A549 (cell line): ENCODE results near the gene MOB3A. TPM values are rescaled to one million over a fixed set of nuclear protein-coding genes. Genes with fewer than 3 reads are reported as not detected.

Experiments
- ATAC-seq, 2 experiments: fragments of 200-7000 bp in 1 of 2; fragments of >200 bp in 1 of 2; cut with Nextera tagmentation in 1 of 2; cut with Tn5 transposase in 1 of 2; 3 replicates each; pipeline versions ENCODE4 v1.8.0 to v1.9.1; 2018 to 2020; ENCODE audit warnings: mild to moderate bottlenecking in 1 of 2, moderate library complexity in 1 of 2
- CTCF ChIA-PET: fragments of 300-600 bp; sonication (Branson Sonifier 250); formaldehyde crosslinking; extraction: SDS; loops from one replicate; lab custom pipeline; 2021; ENCODE audit warnings: antibody characterized with exemption, inconsistent platforms; lab: Yijun Ruan, JAX
- POLR2A ChIA-PET: fragments of 350-600 bp; formaldehyde crosslinking; extraction: SDS; loops from one replicate; lab custom pipeline; 2021; ENCODE audit warnings: antibody characterized with exemption, inconsistent platforms; lab: Yijun Ruan, JAX
- DNase-seq, 2 experiments: peaks; one replicate each; pipeline versions ENCODE4 v3.0.0 to v3.0.0-alpha.2; 2011 to 2016; ENCODE audit warnings: low read depth in 1 of 2, low spot score in 1 of 2
- FAIRE-seq: peaks from 2 replicates; lab custom pipeline; 2011; peaks lifted over from hg19 to GRCh38; lab: Jason Lieb, UNC
- H3K27ac ChIP-seq, 2 experiments: fragments of >200 bp; sonication (Bioruptor Twin); formaldehyde crosslinking; 3 replicates each; pipeline ENCODE4 v1.5.1; 2016 to 2017
- H3K4me1 ChIP-seq: fragments of >200 bp; sonication (Bioruptor Twin); formaldehyde crosslinking; 3 replicates; pipeline ENCODE4 v1.6.1; 2016
- H3K4me2 ChIP-seq: fragments of >200 bp; sonication (Bioruptor Twin); formaldehyde crosslinking; 3 replicates; pipeline ENCODE4 v1.6.1; 2016
- H3K4me3 ChIP-seq: fragments of >200 bp; sonication (Bioruptor Twin); formaldehyde crosslinking; 3 replicates; pipeline ENCODE4 v1.5.1; 2016
- H3K9me3 ChIP-seq: fragments of >200 bp; sonication (Bioruptor Twin); formaldehyde crosslinking; 3 replicates; pipeline ENCODE4 v1.6.1; 2016
- ATOH8 ChIP-seq: fragments of 250-450 bp; sonication (Bioruptor Pico); IDR thresholded peaks from 2 replicates; pipeline ENCODE4 v1.5.0; 2020; ENCODE audit warnings: low read depth, mild to moderate bottlenecking, moderate library complexity
- BCL3 ChIP-seq: fragments of >200 bp; sonication (Bioruptor Twin); formaldehyde crosslinking; IDR thresholded peaks from 3 replicates; pipeline ENCODE4 v1.6.1; 2016
- BHLHE40 ChIP-seq: IDR thresholded peaks from 2 replicates; pipeline ENCODE4 v1.6.1; 2012; ENCODE audit warnings: low read depth, low read length, inconsistent platforms
- CBX2 ChIP-seq: fragments of 200-600 bp; sonication (generic); IDR thresholded peaks from 2 replicates; pipeline ENCODE4 v1.6.1; 2016; ENCODE audit warnings: low read depth, mild to moderate bottlenecking, borderline replicate concordance
- CBX8 ChIP-seq: fragments of 200-600 bp; sonication (generic); IDR thresholded peaks from 2 replicates; pipeline ENCODE4 v1.6.1; 2016
- ELK1 ChIP-seq: fragments of 150-350 bp; IDR thresholded peaks from 2 replicates; pipeline ENCODE4 v1.6.1; 2014; ENCODE audit warnings: low read depth, mild to moderate bottlenecking, low read length
- EP300 ChIP-seq, 2 experiments: fragments of >200 bp; sonication (Bioruptor Twin); formaldehyde crosslinking; IDR thresholded peaks; 2 replicates in 1 of 2; 3 replicates in 1 of 2; pipeline ENCODE4 v1.6.1; 2016 to 2017
- FOSL2 ChIP-seq, 2 experiments: fragments of 450-650 bp in 1 of 2; fragments of >200 bp in 1 of 2; sonication (Bioruptor Twin) in 1 of 2; formaldehyde crosslinking; IDR thresholded peaks; 2 replicates each; pipeline versions ENCODE4 v1.5.0 to v1.6.1; 2016 to 2020; ENCODE audit warnings: mild to moderate bottlenecking in 1 of 2, moderate library complexity in 1 of 2
- FOXS1 ChIP-seq: fragments of 250-450 bp; sonication (Bioruptor Pico); IDR thresholded peaks from 2 replicates; pipeline ENCODE4 v1.5.0; 2020; ENCODE audit warnings: mild to moderate bottlenecking, moderate library complexity
- HDAC2 ChIP-seq: fragments of 200-600 bp; sonication (generic); IDR thresholded peaks from 2 replicates; pipeline ENCODE4 v1.6.1; 2016
- HES2 ChIP-seq: fragments of >200 bp; sonication (Bioruptor Twin); formaldehyde crosslinking; IDR thresholded peaks from 2 replicates; pipeline ENCODE4 v1.6.1; 2016
- NFE2L2 ChIP-seq: fragments of 150-350 bp; conservative IDR thresholded peaks from 2 replicates; pipeline ENCODE4 v1.6.1; 2014; ENCODE audit warnings: low read length
- NPAS2 ChIP-seq: fragments of 250-450 bp; sonication (Bioruptor Pico); IDR thresholded peaks from 2 replicates; pipeline ENCODE4 v1.8.0; 2022; ENCODE audit warnings: mild to moderate bottlenecking, moderate library complexity, borderline replicate concordance
- NR3C1 ChIP-seq: fragments of >200 bp; sonication (Bioruptor Twin); formaldehyde crosslinking; IDR thresholded peaks from 3 replicates; pipeline ENCODE4 v1.6.1; 2017
- PHF8 ChIP-seq: fragments of 200-600 bp; sonication (generic); IDR thresholded peaks from 2 replicates; pipeline ENCODE4 v1.6.1; 2016; ENCODE audit warnings: low read depth, mild to moderate bottlenecking, antibody characterized with exemption, moderate library complexity, borderline replicate concordance
- RCOR1 ChIP-seq: fragments of 150-350 bp; IDR thresholded peaks from 2 replicates; pipeline ENCODE4 v1.6.1; 2014; ENCODE audit warnings: antibody characterized with exemption, low read length, low read depth
- SREBF2 ChIP-seq: fragments of 450-650 bp; IDR thresholded peaks from 2 replicates; pipeline ENCODE4 v1.6.1; 2014; ENCODE audit warnings: mild to moderate bottlenecking, moderate library complexity
- TFCP2L1 ChIP-seq: fragments of 250-450 bp; sonication (Bioruptor Pico); IDR thresholded peaks from 2 replicates; pipeline ENCODE4 v1.5.0; 2021; ENCODE audit warnings: mild to moderate bottlenecking
- TP53 ChIP-seq: fragments of 250-450 bp; sonication (Bioruptor Pico); IDR thresholded peaks from 2 replicates; pipeline ENCODE4 v1.5.0; 2021; ENCODE audit warnings: mild to moderate bottlenecking, moderate library complexity
- WGBS: methylation state at CpG from one replicate; pipeline ENCODE4 v1.1.6; 2017; ENCODE audit errors: missing lambda C conversion rate; 5-methylcytosine and 5-hydroxymethylcytosine counted together
- polyA plus RNA-seq, 4 experiments: library from polyadenylated mRNA; depleted of rRNA in 3 of 4; stranded (reverse); fragments of >200 nt; fragmentation: RNase III in 1 of 4; extraction: RNeasy Plus Mini Kit Qiagen cat#74134 plus additional on column Dnase treatment in 1 of 4; gene quantifications; 2 replicates in 3 of 4; 3 replicates in 1 of 4; pipeline ENCODE4 v1.2.3, GENCODE V29; 2011 to 2017
- TF ChIP-seq, protein P1 (sequence below): fragments of >200 bp; sonication (Bioruptor Twin); formaldehyde crosslinking; IDR thresholded peaks from 3 replicates; pipeline ENCODE4 v1.5.1; 2016

MOB3A gene
- polyA plus RNA-seq, 2 of the 4 experiments (the other 2 are of a cell fraction): 9.1 to 10.9 TPM

DNA sequence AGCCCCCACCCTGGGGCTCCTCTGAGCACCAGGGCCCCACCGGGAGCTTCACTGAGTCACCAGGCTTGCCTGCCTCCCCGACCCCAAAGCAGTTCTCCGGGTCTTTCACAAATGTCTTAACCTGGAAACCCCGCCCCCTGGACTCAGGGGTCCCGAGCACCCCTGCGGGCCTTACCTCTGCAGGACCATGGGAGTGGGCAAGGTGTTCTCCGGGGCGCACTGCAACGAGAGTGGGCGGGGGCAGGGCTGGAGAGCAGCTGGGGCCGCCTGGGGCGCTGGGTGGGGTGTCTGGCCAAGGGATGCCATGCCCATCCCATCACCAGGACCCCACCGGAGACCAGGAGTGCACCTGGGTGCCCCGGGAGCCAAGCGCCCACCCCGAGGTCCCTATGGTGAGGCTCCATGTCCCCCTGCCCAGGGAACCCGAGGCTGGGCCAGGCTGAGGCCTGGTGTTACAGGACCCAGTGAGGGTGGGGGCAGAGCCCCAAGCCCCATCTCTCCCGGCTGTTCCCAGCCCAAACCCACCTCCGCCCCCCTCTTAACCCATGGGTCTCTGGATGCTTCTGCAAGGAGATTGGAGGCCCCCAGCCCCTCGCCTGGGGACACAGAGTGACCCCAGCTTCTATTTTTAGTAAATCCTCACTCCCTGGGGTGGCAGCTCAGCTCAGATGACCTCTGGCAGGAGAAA lies 56.0 kb downstream of the MOB3A start (continued):
- no peak for TF ChIP-seq BCL3

GRCh38 chr19:2039089-2039958 lies 56.8 kb downstream of the MOB3A start:
- TF ChIP-seq NFE2L2 (no peak), FOSL2 (IDR thresholded peaks at IDR 0.05) (no peak), FOSL2 (CRISPR knock-in tag; IDR thresholded peaks at IDR 0.05) (no peak), ELK1 (no peak), HDAC2 (no peak), BCL3 (no peak), CBX8 (no peak), PHF8 (no peak), FOXS1 (no peak), ATOH8 (CRISPR knock-in tag) (no peak), BHLHE40 (no peak), NPAS2 (no peak)
- TF ChIP-seq, protein P1, sequence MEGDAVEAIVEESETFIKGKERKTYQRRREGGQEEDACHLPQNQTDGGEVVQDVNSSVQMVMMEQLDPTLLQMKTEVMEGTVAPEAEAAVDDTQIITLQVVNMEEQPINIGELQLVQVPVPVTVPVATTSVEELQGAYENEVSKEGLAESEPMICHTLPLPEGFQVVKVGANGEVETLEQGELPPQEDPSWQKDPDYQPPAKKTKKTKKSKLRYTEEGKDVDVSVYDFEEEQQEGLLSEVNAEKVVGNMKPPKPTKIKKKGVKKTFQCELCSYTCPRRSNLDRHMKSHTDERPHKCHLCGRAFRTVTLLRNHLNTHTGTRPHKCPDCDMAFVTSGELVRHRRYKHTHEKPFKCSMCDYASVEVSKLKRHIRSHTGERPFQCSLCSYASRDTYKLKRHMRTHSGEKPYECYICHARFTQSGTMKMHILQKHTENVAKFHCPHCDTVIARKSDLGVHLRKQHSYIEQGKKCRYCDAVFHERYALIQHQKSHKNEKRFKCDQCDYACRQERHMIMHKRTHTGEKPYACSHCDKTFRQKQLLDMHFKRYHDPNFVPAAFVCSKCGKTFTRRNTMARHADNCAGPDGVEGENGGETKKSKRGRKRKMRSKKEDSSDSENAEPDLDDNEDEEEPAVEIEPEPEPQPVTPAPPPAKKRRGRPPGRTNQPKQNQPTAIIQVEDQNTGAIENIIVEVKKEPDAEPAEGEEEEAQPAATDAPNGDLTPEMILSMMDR: no peak
- ChIA-PET POLR2A (no interaction called here), CTCF (interaction anchor here (0.8 to 7.0 kb wide), 4 partner anchors 9 to 111 kb away, joined by 3 to 54 read pairs (median 9); no protein-coding TSS in a partner anchor)
- FAIRE-seq (no peak), ATAC-seq (no peak), DNase-seq (no peak)
- no peak overlapping the region for H3K4me2 ChIP-seq
- WGBS: 90% methylated on average over 23 of the region's 30 CpGs
- H3K4me1 ChIP-seq: peaks cover 44% of the 10 kb centered on the region
- peak overlapping the region in 1 of 2 experiments; percentile 98; a peak in 3 of 6 replicates for H3K27ac ChIP-seq
- H3K4me3 ChIP-seq: no peak overlapping the region
- peaks cover 9% of the 10 kb centered on the region for H3K9me3 ChIP-seq

DNA sequence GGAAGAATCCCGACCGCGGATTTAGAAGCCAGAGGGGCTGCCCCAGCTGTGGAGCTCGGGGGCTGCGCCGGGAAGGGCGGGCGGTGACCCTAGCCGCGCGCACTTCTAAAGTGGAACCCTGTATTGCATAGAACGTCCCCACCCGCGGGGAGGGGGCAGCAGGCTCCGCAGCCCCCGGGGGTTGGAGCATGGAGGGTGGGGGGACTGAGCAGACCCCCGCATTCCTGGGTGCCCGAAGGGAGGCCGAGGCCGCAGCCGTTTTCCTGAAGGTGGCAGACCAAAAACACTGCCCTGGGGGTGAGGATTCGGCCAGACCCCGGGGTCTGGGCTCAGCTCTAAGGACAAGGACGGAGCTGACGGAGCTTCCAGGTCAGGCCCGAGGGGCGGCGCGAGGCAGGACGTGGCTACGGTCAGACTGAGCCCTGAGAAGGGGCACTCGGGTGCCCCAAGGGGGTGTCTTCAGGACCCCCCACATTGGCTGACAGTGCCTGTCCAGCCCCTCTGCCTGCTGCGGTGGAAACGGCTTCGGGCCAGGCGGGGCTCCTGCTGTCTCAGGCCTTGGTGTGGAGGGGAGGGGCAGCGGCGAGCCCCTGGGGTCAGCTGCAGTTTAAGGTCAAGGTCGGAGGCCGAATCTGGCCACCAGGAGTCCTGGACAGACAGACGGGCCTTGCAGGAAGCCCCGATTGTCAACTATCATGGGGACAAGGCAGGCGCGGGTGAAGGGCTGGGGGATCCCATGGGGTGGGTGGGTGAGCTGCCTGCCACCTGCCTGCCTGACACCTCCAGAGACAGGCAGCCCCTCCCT lies 57.6 kb downstream of the MOB3A start:
- H3K9me3 ChIP-seq: peaks cover 9% of the 10 kb centered on the region
- H3K4me3 ChIP-seq: no peak overlapping the region
- 92% methylated on average over 27 of the region's 44 CpGs for WGBS
- CTCF ChIA-PET: interaction anchor here (0.8 to 7.0 kb wide), 4 partner anchors 10 to 110 kb away, joined by 3 to 54 read pairs (median 9); no protein-coding TSS in a partner anchor
- FAIRE-seq: no peak
- H3K27ac ChIP-seq: no peak overlapping the region
- DNase-seq: no peak
- POLR2A ChIA-PET: no interaction called here
- H3K4me1 ChIP-seq: peaks cover 37% of the 10 kb centered on the region
- no peak overlapping the region for H3K4me2 ChIP-seq
- no peak for ATAC-seq
- TF ChIP-seq TFCP2L1 (CRISPR knock-in tag) (no peak), SREBF2 (no peak), HES2 (no peak), CBX2 (no peak), RCOR1 (no peak), EP300 (IDR thresholded peaks at IDR 0.05) (no peak), NR3C1 (no peak), TP53 (CRISPR knock-in tag) (no peak)
